RPMI8226 (cell line): ENCODE data around the gene PLCD3.

Experiments
- DNase-seq: peaks from one replicate; pipeline ENCODE4 v3.0.0-alpha.2; 2015

Gene PLCD3

GRCh38 chr17:45060797-45061605, 71.3 kb downstream of the PLCD3 start, which contains the start of gene NMT1:
Gene NMT1, plus strand, starts transcription at chr17:45061317. Its CDS starts 13 bp downstream, at chr17:45061330.
- peak; percentile 99 for DNase-seq

GRCh38 chr17:45060382-45060796, 71.9 kb downstream of the PLCD3 start:
- no peak for DNase-seq
